ENCODE data around the gene LCTL.
"Not testable (repeated sequence)": the region's sequence is repeated elsewhere in the genome, so short reads cannot be mapped to it uniquely, and the experiment has no call there.

LCTL gene

DNA sequence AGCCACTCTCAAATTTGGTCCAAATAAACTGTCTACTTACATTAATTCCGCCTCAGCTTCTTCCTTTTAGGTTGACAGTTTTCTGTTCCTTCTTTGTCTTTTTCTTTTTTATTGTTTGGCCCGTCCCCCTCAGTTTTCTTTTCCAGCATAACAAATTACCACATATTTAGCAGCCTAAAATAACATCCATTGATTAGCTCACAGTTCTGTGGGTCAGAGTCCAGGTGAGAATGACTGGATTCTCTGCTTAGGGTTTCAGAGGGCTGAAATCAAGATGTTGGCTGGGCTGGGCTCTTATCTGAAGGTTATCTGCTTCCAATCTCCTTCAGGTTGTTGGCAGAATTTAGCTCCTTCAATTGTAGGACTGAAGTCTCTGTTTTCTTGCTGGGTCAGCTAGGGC, 24.6 kb upstream of the LCTL start:
- FAIRE-seq, result no peak

GRCh38 chr15:66589429-66589828, 23.6 kb upstream of the LCTL start:
- FAIRE-seq, result not testable (repeated sequence)

GRCh38 chr15:66588971-66589370, 23.2 kb upstream of the LCTL start:
- FAIRE-seq, result no peak

- FAIRE-seq, result no peak
Measured at GRCh38 chr15:66588537-66588936, 22.7 kb upstream of the LCTL start.

GRCh38 chr15:66587749-66588148, 22.0 kb upstream of the LCTL start:
- FAIRE-seq, result no peak

DNA sequence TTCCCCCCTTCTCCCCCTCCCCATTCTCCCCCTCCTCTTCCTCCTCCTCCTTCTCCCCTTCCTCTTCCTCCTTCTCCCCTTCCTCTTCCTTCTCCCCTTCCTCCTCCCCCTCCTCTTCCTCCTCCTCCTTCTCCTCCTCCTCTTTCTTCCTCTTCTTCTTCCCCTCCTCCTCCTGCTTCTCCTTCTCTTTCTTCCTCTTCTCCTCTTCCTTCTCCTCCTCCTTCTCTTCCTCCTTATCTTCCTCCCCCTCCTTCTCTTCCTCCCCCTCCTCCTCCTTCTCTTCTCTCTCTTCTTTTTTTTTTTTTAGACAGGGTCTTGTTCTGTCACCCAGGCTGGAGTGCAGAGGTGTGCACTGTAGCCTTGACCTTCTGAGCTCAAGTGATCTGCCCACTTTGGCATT, 21.2 kb upstream of the LCTL start:
- FAIRE-seq, result no peak

- FAIRE-seq, result no peak
Measured at GRCh38 chr15:66586155-66586976, 20.6 kb upstream of the LCTL start.

- no peak for FAIRE-seq
Measured at GRCh38 chr15:66581972-66582537, 16.3 kb upstream of the LCTL start.

- no peak for FAIRE-seq
Measured at GRCh38 chr15:66580643-66581042, 14.8 kb upstream of the LCTL start.

DNA sequence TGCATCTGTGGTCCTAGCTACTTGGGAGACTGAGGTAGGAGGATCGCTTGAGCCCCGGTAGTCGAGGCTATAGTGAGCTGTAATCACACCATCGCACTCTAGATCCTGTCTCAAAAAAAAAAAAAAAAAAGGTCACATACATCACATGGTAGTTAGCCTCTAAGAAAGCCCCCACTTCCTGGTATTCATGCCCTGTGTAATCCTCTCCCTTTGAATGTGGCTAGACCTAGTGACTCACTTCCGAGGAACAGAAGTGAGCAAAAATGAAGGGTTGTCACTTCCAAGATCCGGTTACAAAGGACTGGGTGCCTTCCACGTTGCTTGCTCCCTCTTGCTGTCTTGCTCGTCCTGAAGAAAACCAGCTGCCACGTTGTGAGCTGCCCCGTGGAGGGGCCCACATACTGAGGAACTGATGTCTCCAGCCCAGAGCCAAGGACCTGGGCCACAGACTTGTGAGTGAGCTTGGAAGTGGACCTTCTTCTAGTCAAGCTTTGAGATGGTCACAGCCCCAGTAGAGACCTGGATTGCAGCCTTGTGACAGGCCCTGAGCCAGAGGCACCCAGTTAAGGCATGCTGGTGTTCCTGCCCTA, 12.6 kb upstream of the LCTL start:
- FAIRE-seq, result no peak

- no peak for FAIRE-seq
Measured at GRCh38 chr15:66574596-66574950, 8.8 kb upstream of the LCTL start.

DNA sequence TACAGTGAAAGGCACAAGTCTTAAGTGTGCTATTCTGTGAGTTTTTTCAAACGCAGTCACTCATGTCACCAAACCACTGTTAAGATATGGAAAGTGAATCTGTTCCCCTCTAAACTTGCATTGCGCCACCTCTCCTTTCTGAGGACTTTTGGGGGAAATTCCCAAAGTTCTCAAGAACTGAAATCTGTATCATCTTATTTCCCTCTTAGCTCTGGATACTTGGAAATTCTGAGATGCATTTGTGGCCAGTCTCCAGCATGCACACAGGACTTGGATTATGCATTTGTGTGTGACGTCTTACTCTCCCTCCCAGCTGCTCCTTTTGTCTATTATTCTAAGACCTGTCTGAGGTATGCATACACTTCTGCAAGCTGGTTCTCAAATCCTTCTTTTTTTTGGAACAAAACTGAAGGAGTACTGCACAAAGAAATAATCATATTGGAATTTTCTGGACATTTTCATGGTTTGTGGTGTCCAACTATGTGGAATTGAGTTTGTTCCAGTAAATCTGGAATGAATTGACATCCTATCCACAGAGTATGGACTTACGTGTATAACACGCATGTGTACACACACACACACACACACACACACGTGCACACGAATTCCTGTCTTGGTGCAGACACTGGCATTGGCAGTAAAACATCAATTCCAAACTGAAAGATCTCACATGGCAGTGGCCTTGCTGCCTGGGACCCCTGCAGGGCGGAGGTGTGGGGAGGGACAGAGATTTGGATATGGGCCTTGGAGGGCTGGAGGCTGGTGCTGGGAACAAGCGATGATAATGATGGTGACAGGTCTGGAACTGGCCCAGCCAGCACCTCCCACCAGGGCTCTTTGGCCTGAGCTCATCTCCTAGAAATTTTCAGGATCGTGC, 8.2 kb upstream of the LCTL start:
- no peak for FAIRE-seq

- no peak for FAIRE-seq
Measured at GRCh38 chr15:66573348-66573718, 7.5 kb upstream of the LCTL start.

DNA sequence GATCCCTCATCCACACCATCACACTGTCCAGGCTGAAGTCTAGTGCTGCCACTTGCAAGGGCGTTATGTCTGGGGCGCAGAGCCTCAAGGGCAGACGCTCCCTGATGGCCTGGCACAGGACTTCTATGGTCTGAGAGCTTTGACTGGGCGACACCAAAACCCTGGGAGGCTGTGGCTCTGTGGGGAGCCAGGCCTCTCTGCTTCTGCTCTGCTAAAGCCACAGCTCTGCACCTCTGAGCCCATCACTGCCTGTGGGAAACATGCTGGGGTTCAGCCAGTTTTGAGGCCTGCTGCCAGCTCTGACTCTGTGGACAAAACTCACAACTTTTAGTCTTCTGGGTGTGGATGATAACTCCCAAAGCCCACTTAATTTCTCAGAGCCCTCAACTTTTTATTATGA, 6.3 kb upstream of the LCTL start:
- FAIRE-seq, result no peak

- no peak for FAIRE-seq
Measured at GRCh38 chr15:66570842-66571478, 5.2 kb upstream of the LCTL start.

GRCh38 chr15:66570327-66570726, 4.5 kb upstream of the LCTL start:
- FAIRE-seq, result no peak

DNA sequence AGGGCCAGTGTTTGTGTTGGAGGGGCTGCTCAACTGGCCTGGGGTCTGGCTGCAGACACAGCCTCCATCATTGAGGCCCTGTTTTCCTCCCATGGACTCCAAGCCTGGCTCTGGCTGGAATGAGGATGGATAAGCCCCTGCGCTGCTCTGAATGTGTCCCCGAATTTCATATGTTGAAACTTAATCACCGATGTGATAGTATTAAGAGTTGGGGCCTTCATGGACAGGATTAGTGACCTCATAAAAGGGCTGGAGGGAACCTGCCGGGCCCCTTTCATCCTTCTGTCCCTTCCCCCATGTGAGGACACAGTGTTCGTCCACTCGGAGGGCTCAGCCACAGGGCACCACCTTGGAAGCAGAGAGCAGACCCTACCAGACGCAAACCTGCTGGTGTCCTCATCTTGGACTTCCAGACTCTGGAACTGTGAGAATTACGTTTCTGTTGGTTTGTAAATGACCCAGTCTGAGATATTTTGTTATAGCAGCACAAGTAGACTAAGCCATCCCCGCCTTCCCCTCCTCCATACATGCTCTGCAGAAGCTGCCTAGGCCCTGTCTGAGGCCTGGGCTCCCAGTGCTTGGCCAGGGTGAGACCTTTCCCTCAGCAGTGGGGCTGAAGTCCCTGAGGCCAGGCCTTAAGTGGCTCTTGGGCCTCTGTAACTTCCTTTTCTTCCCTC, 3.8 kb upstream of the LCTL start:
- FAIRE-seq, result no peak

GRCh38 chr15:66567897-66568296, 2.1 kb upstream of the LCTL start:
- FAIRE-seq, result no peak

- FAIRE-seq, result no peak
Measured at GRCh38 chr15:66566963-66567531, 1.2 kb upstream of the LCTL start.

DNA sequence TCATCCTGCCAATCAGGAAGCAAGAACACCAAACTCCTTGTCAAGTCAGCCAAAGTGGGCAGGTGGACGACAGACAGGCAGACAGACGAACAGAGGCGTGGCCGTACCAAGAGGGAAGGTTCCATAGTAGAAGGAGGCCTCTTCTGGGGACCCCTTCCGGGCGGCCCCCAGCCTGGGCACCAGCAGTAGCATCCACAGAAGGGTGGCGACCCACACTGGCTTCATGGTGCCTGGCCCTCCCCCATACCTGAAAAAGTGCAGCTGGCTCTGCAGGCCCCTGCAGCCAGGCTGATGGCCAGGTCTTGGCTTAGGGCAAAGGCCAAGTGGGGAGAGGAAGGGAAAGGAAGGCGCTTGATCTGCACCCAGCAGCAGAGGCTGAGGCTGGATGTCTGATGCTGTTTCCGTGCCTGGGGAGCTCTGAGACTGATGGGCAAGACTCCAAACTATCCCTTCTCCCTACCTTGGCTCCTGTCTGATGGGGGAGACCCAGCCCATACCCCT, 607 bp downstream of the LCTL start:
- FAIRE-seq, result no peak

DNA sequence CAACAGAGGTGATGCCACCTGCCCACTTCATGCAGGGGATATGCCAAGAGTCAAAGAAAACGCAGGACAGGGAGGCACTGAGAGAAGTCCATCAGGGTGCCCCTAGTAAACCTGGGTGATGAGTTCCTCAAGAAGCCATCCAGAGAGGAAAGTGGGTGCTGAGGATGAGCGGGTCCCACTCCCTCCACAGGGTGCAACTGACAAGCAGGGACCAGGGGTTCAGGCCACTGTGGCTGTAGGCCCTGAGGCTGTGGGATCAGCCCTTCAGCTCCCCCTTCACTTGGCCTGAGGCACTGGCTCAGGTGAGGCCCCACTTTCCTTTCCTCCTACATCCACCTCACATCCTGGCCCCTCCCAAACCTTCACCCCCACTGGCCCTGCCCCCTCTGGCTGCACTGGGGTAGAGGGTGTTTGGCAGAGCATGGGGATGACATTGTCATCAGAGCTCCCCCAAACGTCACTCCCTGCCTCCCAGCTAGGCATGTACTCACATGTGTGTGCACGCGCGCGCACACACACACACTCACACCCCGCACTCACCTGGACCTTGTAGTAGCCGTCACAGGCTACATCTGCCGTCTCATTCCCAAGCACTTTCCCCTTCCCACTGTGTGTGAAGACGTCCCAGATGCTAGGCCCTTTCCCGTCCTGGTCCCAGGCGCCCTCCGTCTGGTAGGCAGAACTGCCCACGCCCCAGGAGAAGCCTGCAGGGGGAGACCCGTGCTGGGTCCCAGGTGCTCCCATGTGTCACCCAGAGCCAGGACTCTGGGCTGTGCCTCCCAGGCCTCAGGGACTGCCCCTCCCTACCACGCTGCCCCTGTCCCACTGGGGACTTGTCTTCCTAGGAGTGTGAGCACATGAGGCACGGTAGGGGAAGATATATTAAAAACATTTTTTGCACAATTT, 1.4 kb downstream of the LCTL start:
- no peak for FAIRE-seq
